IMR-90 (cell line): ENCODE data around the gene IFNG-AS1. TPM values are rescaled to one million over a fixed set of nuclear protein-coding genes. Genes with fewer than 3 reads are reported as not detected.

Experiments used
- ATAC-seq: fragments of 200-7000 bp; cut with Tn5 transposase; 2 replicates; pipeline ENCODE4 v1.9.1; 2020; ENCODE audit warnings: low read depth, mild to moderate bottlenecking, moderate library complexity
- BruUV-seq: library from RNA; stranded (reverse); fragments of 400-500 nt; replicated peaks from 2 replicates; lab custom pipeline; 2021; lab: Mats Ljungman, UMichigan
- CTCF ChIA-PET: fragments of 300-600 bp; formaldehyde crosslinking; extraction: SDS; loops from one replicate; lab custom pipeline; 2021; ENCODE audit warnings: antibody characterized with exemption; lab: Yijun Ruan, JAX
- POLR2A ChIA-PET: fragments of 300-600 bp; sonication (Branson Sonifier 250); formaldehyde crosslinking; loops from one replicate; lab custom pipeline; 2022; ENCODE audit warnings: antibody characterized with exemption; ENCODE audit not compliant: unreplicated experiment; lab: Charles Lee
- DNase-seq: peaks from one replicate; pipeline ENCODE4 v3.0.0; 2013
- H2AFZ ChIP-seq: replicated peaks from 2 replicates; pipeline ENCODE3; 2013; ENCODE audit warnings: low read length, mild to moderate bottlenecking; ENCODE audit not compliant: poor library complexity
- H2AK5ac ChIP-seq: 2 replicates; pipeline ENCODE4 v1.6.1; 2013; ENCODE audit warnings: low read depth, low read length, inconsistent platforms
- H2AK9ac ChIP-seq: replicated peaks from 2 replicates; pipeline ENCODE3; 2013; ENCODE audit warnings: mild to moderate bottlenecking, low read depth, low read length, moderate library complexity; ENCODE audit not compliant: poor library complexity
- H2BK120ac ChIP-seq: 2 replicates; pipeline ENCODE4 v1.6.1; 2013; ENCODE audit warnings: low read depth, low read length, inconsistent platforms
- H2BK15ac ChIP-seq: 3 replicates; pipeline ENCODE4 v1.6.1; 2013; ENCODE audit warnings: low read depth, low read length, inconsistent platforms
- H2BK20ac ChIP-seq: 2 replicates; pipeline ENCODE4 v1.6.1; 2013; ENCODE audit warnings: low read depth, mild to moderate bottlenecking, inconsistent platforms, low read length, moderate library complexity
- H2BK5ac ChIP-seq: 2 replicates; pipeline ENCODE4 v1.6.1; 2013; ENCODE audit warnings: mild to moderate bottlenecking, low read depth, low read length, inconsistent platforms; ENCODE audit not compliant: poor library complexity, severe bottlenecking
- H3K14ac ChIP-seq: replicated peaks from 2 replicates; pipeline ENCODE4 v1.6.1; 2013; ENCODE audit warnings: low read depth, low read length, inconsistent platforms
- H3K18ac ChIP-seq: 2 replicates; pipeline ENCODE4 v1.6.1; 2013; ENCODE audit warnings: low read depth, low read length, control low read depth
- H3K23ac ChIP-seq: 2 replicates; pipeline ENCODE4 v1.6.1; 2013; ENCODE audit warnings: low read depth, low read length, inconsistent platforms
- H3K27ac ChIP-seq: 2 replicates; pipeline ENCODE4 v1.5.1; 2013; ENCODE audit warnings: mild to moderate bottlenecking, control low read depth, low read length; ENCODE audit not compliant: insufficient read depth
- H3K27me3 ChIP-seq: 2 replicates; pipeline ENCODE4 v1.6.1; 2013; ENCODE audit warnings: low read length; ENCODE audit not compliant: control insufficient read depth, insufficient read depth
- H3K36me3 ChIP-seq: 2 replicates; pipeline ENCODE4 v1.6.1; 2013; ENCODE audit warnings: low read length, mixed read lengths; ENCODE audit not compliant: control insufficient read depth, insufficient read depth
- H3K4ac ChIP-seq: 2 replicates; pipeline ENCODE4 v1.6.1; 2013; ENCODE audit warnings: low read depth, low read length, inconsistent platforms
- H3K4me1 ChIP-seq: 2 replicates; pipeline ENCODE4 v1.6.1; 2013; ENCODE audit warnings: low read length, mixed read lengths; ENCODE audit not compliant: control insufficient read depth, insufficient read depth
- H3K4me2 ChIP-seq: 2 replicates; pipeline ENCODE4 v1.6.1; 2013; ENCODE audit warnings: low read depth, mild to moderate bottlenecking, control low read depth, low read length, moderate library complexity
- H3K4me3 ChIP-seq: 2 replicates; pipeline ENCODE4 v1.5.1; 2013; ENCODE audit warnings: low read depth, mild to moderate bottlenecking, control low read depth, low read length, moderate library complexity; ENCODE audit not compliant: insufficient read depth
- H3K56ac ChIP-seq: 2 replicates; pipeline ENCODE4 v1.6.1; 2013; ENCODE audit warnings: low read length, inconsistent platforms; ENCODE audit not compliant: insufficient read depth; ENCODE audit errors: extremely low read depth
- H3K79me1 ChIP-seq, 2 experiments: 2 replicates each; pipeline ENCODE4 v1.6.1; 2013; ENCODE audit warnings: low read length in 2 of 2, inconsistent platforms in 1 of 2, low read depth in 1 of 2
- H3K9ac ChIP-seq: 2 replicates; pipeline ENCODE4 v1.6.1; 2013; ENCODE audit warnings: low read depth, low read length, control low read depth
- H3K9me1 ChIP-seq: 2 replicates; pipeline ENCODE4 v1.6.1; 2013; ENCODE audit warnings: low read length, inconsistent platforms; ENCODE audit not compliant: insufficient read depth
- H3K9me3 ChIP-seq: 2 replicates; pipeline ENCODE4 v1.6.1; 2013; ENCODE audit warnings: low read length; ENCODE audit not compliant: control insufficient read depth, insufficient read depth
- H4K20me1 ChIP-seq: 2 replicates; pipeline ENCODE4 v1.6.1; 2013; ENCODE audit warnings: low read length, inconsistent platforms; ENCODE audit not compliant: insufficient read depth
- H4K5ac ChIP-seq: 2 replicates; pipeline ENCODE4 v1.6.1; 2013; ENCODE audit warnings: mild to moderate bottlenecking, low read depth, low read length, control low read depth
- H4K8ac ChIP-seq, 2 experiments: 2 replicates each; pipeline ENCODE4 v1.6.1; 2013; ENCODE audit warnings: low read depth in 2 of 2, low read length in 2 of 2, control low read depth in 1 of 2, inconsistent platforms in 1 of 2
- H4K91ac ChIP-seq: 2 replicates; pipeline ENCODE4 v1.6.1; 2013; ENCODE audit warnings: low read depth, low read length, inconsistent platforms; ENCODE audit not compliant: insufficient read depth
- MAZ ChIP-seq: IDR thresholded peaks from 2 replicates; pipeline ENCODE4 v1.6.1; 2012; ENCODE audit warnings: low read depth, mild to moderate bottlenecking, low read length, improper control_type of control experiment, moderate library complexity, borderline replicate concordance
- RFX5 ChIP-seq: IDR thresholded peaks from 2 replicates; pipeline ENCODE4 v1.8.0; 2012; ENCODE audit warnings: low read depth, mild to moderate bottlenecking, low read length, moderate library complexity
- WGBS, 2 experiments: methylation state at CpG; one replicate each; pipeline versions ENCODE4 v1.1.5 to v1.1.7; 2013; ENCODE audit warnings: missing lambda C conversion rate in 2 of 2; ENCODE audit not compliant: insufficient read length in 1 of 2; ENCODE audit errors: extremely low coverage in 2 of 2; 5-methylcytosine and 5-hydroxymethylcytosine counted together
- dilution Hi-C: fragments of 300-500 bp; cut with HindIII; formaldehyde crosslinking; loops from one replicate; pipeline ENCODE4 v1.14.3; 2018; ENCODE audit warnings: low sequenced_read_pairs; ENCODE audit not compliant: unreplicated experiment
- in situ Hi-C: fragments of 300-500 bp; cut with MboI; formaldehyde crosslinking; loops from 3 replicates; pipeline ENCODE4 v1.14.3; 2019; ENCODE audit warnings: low sequenced_read_pairs, inconsistent platforms, mixed read lengths
- intact Hi-C: fragments of 100-400 bp; cut with micrococcal nuclease; formaldehyde crosslinking; loops from 2 replicates; pipeline ENCODE4 v1.10.0; 2022
- microRNA-seq, 2 experiments: library from miRNA; stranded (forward) in 1 of 2; unstranded in 1 of 2; fragments of 10-50 nt in 1 of 2; fragments of <30 nt in 1 of 2; gene quantifications in 1 of 2; microRNA quantifications in 1 of 2; one replicate each; pipeline versions ENCODE3 to v1.1.0; 2013 to 2020; ENCODE audit not compliant: insufficient read depth in 1 of 2, insufficient read length in 1 of 2, unreplicated experiment in 1 of 2
- polyA plus RNA-seq, 3 experiments: library from polyadenylated mRNA; depleted of rRNA; stranded (reverse); fragments of >200 nt; gene quantifications; 2 replicates each; pipeline ENCODE4 v1.2.3, GENCODE V29; 2012; ENCODE audit warnings: low replicate concordance in 1 of 3
- small RNA-seq, 5 experiments: library from RNA; depleted of rRNA; stranded (forward); fragments of <200 nt; gene quantifications; one replicate each; pipeline ENCODE3, GENCODE V24; 2012
- total RNA-seq: library from RNA; depleted of rRNA; stranded (reverse); fragments of >200 nt; gene quantifications from 2 replicates; pipeline ENCODE4 v1.2.3, GENCODE V29; 2012; rRNA removed

The IFNG-AS1 gene
- total and polyA plus RNA-seq, 2 of the 4 experiments (the other 2 are of a cell fraction), result not detected

DNA sequence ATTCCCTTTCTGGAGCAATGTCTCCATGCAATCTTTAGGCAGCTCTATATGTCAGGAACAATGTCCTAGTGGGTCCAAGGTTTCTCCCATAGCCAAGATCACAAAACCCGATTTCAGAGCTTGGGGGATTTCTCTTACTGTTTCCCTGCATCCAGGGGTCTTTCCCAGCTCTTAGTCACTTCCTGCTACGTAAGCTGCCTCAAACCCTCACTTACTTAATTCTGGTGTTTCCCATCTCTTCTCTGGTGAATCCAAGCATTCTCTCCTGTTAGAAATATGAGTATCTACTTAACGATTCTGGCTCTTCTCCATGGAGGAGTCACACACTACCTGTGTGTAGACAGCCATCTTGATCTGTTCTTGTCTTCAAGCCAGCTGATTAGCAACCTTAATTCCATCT, 80.0 kb downstream of the IFNG-AS1 start:
- Histone ChIP-seq H2AK9ac (no peak overlapping the region), H3K4me3 (no peak overlapping the region), H4K5ac (no peak overlapping the region), H2AFZ (no peak overlapping the region), H3K4ac (no peak overlapping the region), H2BK20ac (no peak overlapping the region), H3K4me1 (no peaks in the 10 kb centered on the region), H3K18ac (no peak overlapping the region), H3K56ac (no peak overlapping the region), H3K36me3 (no peaks in the 10 kb centered on the region), H3K14ac (no peak overlapping the region), H3K79me1 (no peaks in the 10 kb centered on the region), H2BK120ac (no peak overlapping the region), H2BK15ac (no peak overlapping the region), H2BK5ac (no peak overlapping the region), H3K4me2 (no peak overlapping the region), H3K9me1 (no peaks in the 10 kb centered on the region), H4K8ac (no peak overlapping the region), H3K9me3 (no peaks in the 10 kb centered on the region), H3K9ac (no peak overlapping the region), H4K20me1 (no peaks in the 10 kb centered on the region), H3K27me3 (no peaks in the 10 kb centered on the region; the same call in 1 of the 2 replicates), H4K91ac (no peak overlapping the region), H2AK5ac (no peak overlapping the region), H3K23ac (no peak overlapping the region), H3K27ac (no peak overlapping the region)
- intact Hi-C loops (no loop called here), in situ Hi-C loops (no loop called here), dilution Hi-C loops (no loop called here)
- TF ChIP-seq RFX5 (no peak), MAZ (no peak)
- POLR2A ChIA-PET, result no interaction called here
- no CpG with 5 or more reads among the region's 3 CpGs for WGBS, 2 experiments
- BruUV-seq, result no TSS peak
- ATAC-seq (no peak), DNase-seq (peak; percentile 2)
- CTCF ChIA-PET, result no interaction called here

Small RNA genes within 50 kb of the gene (microRNA-seq; reads per million reads assigned to microRNA genes)
- not detected for gene AC005294.1 (ENCODE audit: insufficient read depth, insufficient read length)
- gene RPL39P28 (ENCODE audit: insufficient read depth, insufficient read length), result not detected

Small RNA genes within 50 kb of the gene (small RNA-seq; reads per million reads assigned to genes)
- 0 reads per million in 5 experiments for gene AC005294.1
- 0 reads per million in 5 experiments for gene RPL39P28

Other genes starting within 250 kb of the IFNG-AS1 start
- gene IFNG, start 170.3 kb downstream of the IFNG-AS1 start, total RNA-seq, result not detected in 2 replicates
- gene IFNG, start 170.3 kb downstream of the IFNG-AS1 start, polyA plus RNA-seq (2012; rRNA removed), result not detected in 2 replicates
- gene IL26, start 236.4 kb downstream of the IFNG-AS1 start, total RNA-seq, result not detected in 2 replicates
- not detected in 2 replicates for gene IL26, start 236.4 kb downstream of the IFNG-AS1 start, polyA plus RNA-seq (2012; rRNA removed)